OCI-LY7 (cell line): Measurements from ENCODE around the gene TMOD3. TPM values are rescaled to one million over a fixed set of nuclear protein-coding genes. Genes with fewer than 3 reads are reported as not detected.
"Not testable (repeated sequence)": the region's sequence is repeated elsewhere in the genome, so short reads cannot be mapped to it uniquely, and the experiment has no call there.

Experiments used
- BruUV-seq: library from RNA; stranded (reverse); fragments of 400-500 nt; replicated peaks from 2 replicates; lab custom pipeline; 2021; lab: Mats Ljungman, UMichigan
- CTCF ChIA-PET: fragments of 300-600 bp; sonication (Branson Sonifier 250); formaldehyde crosslinking; loops from one replicate; lab custom pipeline; 2022; ENCODE audit warnings: antibody characterized with exemption; ENCODE audit not compliant: unreplicated experiment; lab: Charles Lee
- POLR2A ChIA-PET: fragments of 300-600 bp; sonication (Branson Sonifier 250); formaldehyde crosslinking; loops from one replicate; lab custom pipeline; 2022; ENCODE audit warnings: antibody characterized with exemption; lab: Charles Lee
- DNase-seq: peaks from one replicate; pipeline ENCODE4 v3.0.0-alpha.2; 2015; ENCODE audit warnings: low spot score
- H2AFZ ChIP-seq: fragments of 200-600 bp; sonication (generic), shearing (Covaris generic); 2 replicates; pipeline ENCODE4 v1.6.1; 2014; ENCODE audit warnings: mild to moderate bottlenecking, antibody characterized with exemption, low read length, moderate library complexity
- H3K27ac ChIP-seq: fragments of 200-600 bp; sonication (generic); 2 replicates; pipeline ENCODE4 v1.5.1; 2014; ENCODE audit warnings: mixed run types, low read depth, mild to moderate bottlenecking, moderate library complexity, low read length, inconsistent platforms; ENCODE audit not compliant: poor library complexity, severe bottlenecking
- H3K36me3 ChIP-seq: fragments of 200-600 bp; sonication (generic); 2 replicates; pipeline ENCODE4 v1.6.1; 2014; ENCODE audit warnings: mild to moderate bottlenecking, antibody characterized with exemption, low read length, moderate library complexity, mixed read lengths; ENCODE audit not compliant: insufficient read depth
- H3K4me1 ChIP-seq: fragments of 200-600 bp; sonication (generic); 2 replicates; pipeline ENCODE4 v1.5.1; 2014; ENCODE audit warnings: mild to moderate bottlenecking, low read length; ENCODE audit not compliant: insufficient read depth, poor library complexity, severe bottlenecking
- H3K4me2 ChIP-seq: fragments of 200-600 bp; sonication (generic); 2 replicates; pipeline ENCODE4 v1.6.1; 2014; ENCODE audit warnings: mild to moderate bottlenecking, low read length
- H3K4me3 ChIP-seq: fragments of 200-600 bp; sonication (generic); 2 replicates; pipeline ENCODE4 v1.5.1; 2014; ENCODE audit warnings: mild to moderate bottlenecking, low read depth, low read length; ENCODE audit not compliant: poor library complexity, severe bottlenecking
- H3K79me2 ChIP-seq: fragments of 200-600 bp; sonication (generic); 2 replicates; pipeline ENCODE4 v1.6.1; 2016; ENCODE audit warnings: low read depth, mild to moderate bottlenecking, low read length, moderate library complexity, mixed read lengths; ENCODE audit not compliant: insufficient read depth
- H3K9me2 ChIP-seq: fragments of 200-600 bp; sonication (generic); 2 replicates; pipeline ENCODE4 v1.6.1; 2016; ENCODE audit warnings: mild to moderate bottlenecking, low read length, mixed read lengths; ENCODE audit not compliant: insufficient read depth
- H3K9me3 ChIP-seq: fragments of 200-600 bp; sonication (generic); 2 replicates; pipeline ENCODE4 v1.6.1; 2014; ENCODE audit warnings: mild to moderate bottlenecking, mixed run types, low read length, mixed read lengths
- H4K20me1 ChIP-seq: fragments of 200-600 bp; sonication (generic); 2 replicates; pipeline ENCODE4 v1.6.1; 2014; ENCODE audit warnings: mild to moderate bottlenecking, antibody characterized with exemption, low read length, moderate library complexity, mixed read lengths; ENCODE audit not compliant: insufficient read depth
- CTCF ChIP-seq: fragments of 200-600 bp; sonication (generic); conservative IDR thresholded peaks from 2 replicates; pipeline ENCODE4 v1.5.1; 2014; ENCODE audit warnings: mild to moderate bottlenecking, antibody characterized with exemption, low read length, moderate library complexity, mixed read lengths
- EZH2phosphoT487 ChIP-seq: fragments of 200-600 bp; sonication (generic); IDR thresholded peaks from 2 replicates; pipeline ENCODE4 v1.6.1; 2018; ENCODE audit warnings: low read depth, borderline replicate concordance, mild to moderate bottlenecking, mixed run types, antibody characterized with exemption, low read length, moderate library complexity, mixed read lengths
- intact Hi-C: fragments of 100-400 bp; cut with micrococcal nuclease; formaldehyde crosslinking; loops from one replicate; pipeline ENCODE4 v1.10.0; 2022; ENCODE audit not compliant: unreplicated experiment
- total RNA-seq, 2 experiments: library from RNA; depleted of rRNA in 1 of 2; stranded (reverse); fragments of >200 nt in 1 of 2; shearing (Covaris generic) in 1 of 2; gene quantifications; 2 replicates each; pipeline ENCODE4 v1.2.3, GENCODE V29; 2014 to 2022

TMOD3 gene
- total RNA-seq, 2 experiments from 2014 or later: 17.4 to 30.5 TPM

GRCh38 chr15:51884517-51885236, 55.2 kb downstream of the TMOD3 start:
- Histone ChIP-seq H3K36me3 (peaks cover 25% of the 10 kb centered on the region; the same call in 1 of the 2 replicates), H3K9me3 (no peaks in the 10 kb centered on the region; the same call in 1 of the 2 replicates), H3K79me2 (no peaks in the 10 kb centered on the region), H4K20me1 (no peaks in the 10 kb centered on the region), H2AFZ (no peak overlapping the region), H3K4me2 (no peak overlapping the region), H3K27ac (no peak overlapping the region), H3K9me2 (no peaks in the 10 kb centered on the region), H3K4me3 (no peak overlapping the region), H3K4me1 (peaks cover 3% of the 10 kb centered on the region)
- BruUV-seq: no TSS peak
- TF ChIP-seq EZH2phosphoT487 (no peak), CTCF (no peak)
- POLR2A ChIA-PET: interaction anchor here (0.7 kb wide), 1 partner anchor 19 kb away, joined by 5 read pairs; no protein-coding TSS in a partner anchor
- intact Hi-C loops: no loop called here
- CTCF ChIA-PET: no interaction called here
- DNase-seq: no peak

DNA sequence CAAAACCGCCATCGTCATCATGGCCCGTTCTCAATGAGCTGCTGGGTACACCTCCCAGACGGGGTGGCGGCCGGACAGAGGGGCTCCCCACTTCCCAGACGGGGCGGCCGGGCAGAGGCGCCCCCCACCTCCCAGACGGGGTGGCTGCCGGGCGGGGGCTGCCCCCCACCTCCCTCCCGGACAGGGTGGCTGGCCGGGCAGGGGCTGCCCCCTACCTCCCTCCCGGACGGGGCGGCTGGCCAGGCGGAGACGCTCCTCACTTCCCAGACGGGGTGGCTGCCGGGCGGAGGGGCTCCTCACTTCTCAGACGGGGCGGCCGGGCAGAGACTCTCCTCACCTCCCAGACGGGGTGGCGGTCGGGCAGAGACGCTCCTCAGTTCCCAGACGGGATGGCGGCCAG, 56.3 kb downstream of the TMOD3 start:
- intact Hi-C loops, H3K27ac ChIP-seq, H4K20me1 ChIP-seq, H3K4me2 ChIP-seq, DNase-seq, CTCF ChIA-PET, POLR2A ChIA-PET, H3K9me2 ChIP-seq, H2AFZ ChIP-seq, H3K79me2 ChIP-seq, H3K9me3 ChIP-seq, H3K4me3 ChIP-seq, H3K4me1 ChIP-seq, BruUV-seq: not testable (repeated sequence)
- peaks cover 26% of the 10 kb centered on the region; the same call in 1 of the 2 replicates for H3K36me3 ChIP-seq

DNA sequence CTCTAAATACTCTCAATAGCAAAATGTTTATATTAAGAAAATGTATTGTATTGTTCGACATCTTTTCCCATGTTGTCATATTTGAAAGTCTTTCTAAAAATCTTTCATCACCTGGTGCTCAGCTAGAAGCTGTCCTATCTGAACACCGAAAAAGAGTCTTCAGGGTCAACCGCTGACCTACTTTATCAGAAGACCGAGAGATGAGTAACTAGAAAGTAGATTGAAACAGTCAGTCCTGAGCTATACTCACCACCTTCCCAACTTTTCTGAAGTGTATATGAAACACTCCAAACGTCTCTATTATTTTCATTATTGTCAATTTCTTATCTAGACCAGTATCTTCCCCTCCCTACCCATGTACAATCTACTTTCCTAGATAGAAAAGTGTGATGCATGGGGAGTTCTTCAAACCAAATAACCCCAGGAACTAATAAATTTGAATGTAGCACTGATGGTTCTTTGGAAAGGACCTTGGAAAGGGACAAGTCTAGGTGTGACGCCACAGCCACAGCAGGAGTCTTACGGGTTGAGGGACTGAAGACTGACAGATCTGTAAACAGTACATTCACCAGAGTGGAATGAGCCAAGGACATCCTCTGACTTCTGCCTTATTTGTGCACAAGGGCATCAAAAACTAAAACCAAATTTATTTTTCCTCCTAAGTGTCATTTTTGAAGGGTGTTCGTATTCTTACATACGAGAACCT, 58.6 kb downstream of the TMOD3 start:
- POLR2A ChIA-PET: interaction anchor here (0.7 kb wide), 1 partner anchor 353 kb away, joined by 4 read pairs; no protein-coding TSS in a partner anchor
- no peaks in the 10 kb centered on the region; the same call in 1 of the 2 replicates for H3K9me3 ChIP-seq
- H3K36me3 ChIP-seq: peaks cover 26% of the 10 kb centered on the region; the same call in 1 of the 2 replicates
- H3K4me1 ChIP-seq: peaks cover 3% of the 10 kb centered on the region
- H3K79me2 ChIP-seq: no peaks in the 10 kb centered on the region
- TF ChIP-seq EZH2phosphoT487 (no peak), CTCF (no peak)
- no peak overlapping the region for H3K4me3 ChIP-seq
- H3K9me2 ChIP-seq: no peaks in the 10 kb centered on the region
- CTCF ChIA-PET: no interaction called here
- no peak overlapping the region for H3K27ac ChIP-seq
- no peak for DNase-seq
- no peak overlapping the region for H2AFZ ChIP-seq
- H4K20me1 ChIP-seq: no peaks in the 10 kb centered on the region
- no TSS peak for BruUV-seq
- intact Hi-C loops: no loop called here
- H3K4me2 ChIP-seq: no peak overlapping the region
